HepG2 (cell line): ENCODE measurements around the gene ARMH3.

Experiments used
- BRD4 ChIP-seq: sonication (generic); formaldehyde crosslinking; IDR thresholded peaks from 2 replicates; pipeline ENCODE4 v1.4.0; 2020; ENCODE audit warnings: missing genetic modification reagents
- MAFK ChIP-seq, 2 experiments: IDR thresholded peaks in 1 of 2; conservative IDR thresholded peaks in 1 of 2; 2 replicates each; pipeline ENCODE4 v1.6.1; 2011; ENCODE audit warnings: improper control_type of control experiment in 2 of 2, low read length in 2 of 2
- TCF7 ChIP-seq: sonication (generic); IDR thresholded peaks from 2 replicates; pipeline ENCODE4 v1.6.1; 2016; ENCODE audit warnings: antibody characterized with exemption, low read depth
- ZKSCAN5 ChIP-seq: sonication (generic); formaldehyde crosslinking; IDR thresholded peaks from 2 replicates; pipeline ENCODE4 v1.5.1; 2020; ENCODE audit warnings: mild to moderate bottlenecking, missing genetic modification reagents
- ZNF224 ChIP-seq: sonication (generic); formaldehyde crosslinking; IDR thresholded peaks from 2 replicates; pipeline ENCODE4 v1.5.0; 2020; ENCODE audit warnings: mild to moderate bottlenecking, missing genetic modification reagents
- TF ChIP-seq, protein P1 (sequence below): sonication (generic); formaldehyde crosslinking; IDR thresholded peaks from 2 replicates; pipeline ENCODE4 v1.5.0; 2020; ENCODE audit warnings: mild to moderate bottlenecking, missing genetic modification reagents, moderate library complexity

DNA sequence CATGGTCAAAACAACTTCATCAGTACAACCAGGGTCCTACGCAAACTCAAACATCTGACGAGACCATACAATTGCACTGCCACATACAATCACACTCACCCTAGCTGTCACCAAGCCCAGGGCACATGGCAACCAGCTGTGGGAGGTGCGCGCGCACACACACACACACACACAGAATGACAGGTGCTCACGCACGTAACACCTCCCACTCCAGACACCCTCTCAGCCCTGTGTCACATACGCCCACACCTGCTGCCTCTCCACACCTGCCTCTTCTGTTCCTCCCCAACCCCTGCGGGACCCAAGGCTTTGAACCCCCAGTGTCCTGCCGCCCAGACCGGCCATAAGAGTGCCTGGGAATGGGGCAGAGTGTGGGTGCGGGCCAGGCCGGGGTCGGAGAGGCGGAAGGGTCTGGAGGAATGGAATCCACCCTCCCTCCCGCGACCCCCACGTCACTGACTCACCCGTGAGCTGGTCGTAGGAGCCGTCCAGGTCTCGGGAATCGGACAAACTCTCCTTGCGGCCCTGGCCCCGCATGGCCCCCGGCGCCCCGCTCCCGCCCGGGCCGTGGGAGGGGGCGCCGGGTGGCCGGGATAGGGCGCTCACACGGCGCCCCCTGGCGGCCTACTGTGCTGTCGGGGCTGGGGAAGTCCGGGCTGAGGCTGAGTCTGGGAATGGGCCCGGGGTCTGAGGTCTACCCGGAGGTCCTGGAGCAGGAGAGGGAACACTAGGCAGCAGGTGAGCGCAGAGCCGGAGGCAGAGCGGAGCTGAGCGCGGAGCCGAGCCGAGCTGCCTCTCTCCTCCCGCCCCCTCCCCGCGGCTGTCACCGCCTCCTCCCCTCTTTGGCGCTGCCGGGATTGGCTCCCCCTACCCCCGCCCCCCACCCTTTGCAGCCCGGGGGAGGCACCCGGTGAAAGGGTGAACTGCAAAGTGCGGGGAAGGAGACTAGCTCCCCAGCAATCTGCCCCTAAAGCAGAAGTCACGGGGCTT lies 212.6 kb downstream of the ARMH3 start, which contains the start of gene KCNIP2:
- TF ChIP-seq ZKSCAN5 (CRISPR knock-in tag): no peak
- TF ChIP-seq TCF7: no peak
- TF ChIP-seq BRD4 (CRISPR knock-in tag): no peak
- no peak for TF ChIP-seq MAFK (conservative IDR thresholded peaks at IDR 0.05 in 1 of 2, IDR thresholded peaks at IDR 0.05 in 1 of 2; ENCODE audit: low read length in 2 of 2)
- no peak for TF ChIP-seq ZNF224
- TF ChIP-seq, protein P1, sequence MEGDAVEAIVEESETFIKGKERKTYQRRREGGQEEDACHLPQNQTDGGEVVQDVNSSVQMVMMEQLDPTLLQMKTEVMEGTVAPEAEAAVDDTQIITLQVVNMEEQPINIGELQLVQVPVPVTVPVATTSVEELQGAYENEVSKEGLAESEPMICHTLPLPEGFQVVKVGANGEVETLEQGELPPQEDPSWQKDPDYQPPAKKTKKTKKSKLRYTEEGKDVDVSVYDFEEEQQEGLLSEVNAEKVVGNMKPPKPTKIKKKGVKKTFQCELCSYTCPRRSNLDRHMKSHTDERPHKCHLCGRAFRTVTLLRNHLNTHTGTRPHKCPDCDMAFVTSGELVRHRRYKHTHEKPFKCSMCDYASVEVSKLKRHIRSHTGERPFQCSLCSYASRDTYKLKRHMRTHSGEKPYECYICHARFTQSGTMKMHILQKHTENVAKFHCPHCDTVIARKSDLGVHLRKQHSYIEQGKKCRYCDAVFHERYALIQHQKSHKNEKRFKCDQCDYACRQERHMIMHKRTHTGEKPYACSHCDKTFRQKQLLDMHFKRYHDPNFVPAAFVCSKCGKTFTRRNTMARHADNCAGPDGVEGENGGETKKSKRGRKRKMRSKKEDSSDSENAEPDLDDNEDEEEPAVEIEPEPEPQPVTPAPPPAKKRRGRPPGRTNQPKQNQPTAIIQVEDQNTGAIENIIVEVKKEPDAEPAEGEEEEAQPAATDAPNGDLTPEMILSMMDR: peak; percentile 28; the same call in 1 of the 2 replicates
